Hippocampal formation (tissue), 2 donors: ENCODE data around the gene CACNA1I.

Experiments
- DNase-seq, 2 donors: peaks; one replicate each; lab custom pipeline; 2025; lab: John Stamatoyannopoulos, UW

The CACNA1I gene

DNA sequence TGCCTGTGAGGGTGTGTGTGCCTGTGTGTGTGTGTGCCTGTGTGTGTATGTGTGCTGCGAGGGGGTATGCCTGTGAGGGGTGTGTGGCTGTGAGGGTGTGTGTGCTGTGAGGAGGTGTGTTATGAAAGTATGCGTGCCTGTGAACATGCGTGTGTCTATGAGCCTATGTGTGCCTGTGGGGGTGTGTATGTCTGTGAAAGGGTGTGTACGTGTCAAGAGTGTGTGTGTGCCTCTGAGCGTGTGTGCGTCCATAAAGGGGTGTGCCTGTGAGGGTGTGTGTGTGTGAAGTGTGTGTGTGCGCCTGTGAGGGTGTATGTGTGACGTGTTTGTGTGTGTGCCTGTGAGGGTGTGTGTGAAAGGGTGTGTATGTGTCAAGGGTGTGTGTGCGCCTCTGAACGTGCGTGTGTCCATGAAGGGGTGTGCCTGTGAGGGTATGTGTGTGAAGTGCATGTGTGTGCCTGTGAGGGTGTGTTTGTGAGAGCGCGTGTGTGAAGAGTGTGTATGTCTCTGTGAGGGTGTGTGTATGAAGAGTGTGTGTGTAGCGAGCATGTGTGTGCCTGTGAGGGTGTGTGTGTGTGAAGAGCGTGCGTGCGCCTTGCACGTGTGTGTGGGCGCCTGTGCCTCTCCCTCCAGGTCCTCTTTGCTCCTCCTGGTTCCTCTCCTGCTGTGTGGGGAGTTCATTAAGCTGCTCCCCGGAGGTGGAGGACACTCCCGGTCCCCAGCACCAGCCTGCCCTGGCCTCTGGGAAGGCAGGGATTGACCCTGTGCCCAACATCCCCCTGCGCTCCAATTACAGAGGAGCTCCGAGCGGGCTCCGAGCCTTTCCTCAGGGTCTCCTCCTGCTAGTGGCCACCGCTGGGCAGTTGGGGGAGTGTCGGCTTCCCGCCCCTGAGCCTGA is 53.3 kb downstream of the CACNA1I start:
- no peak for DNase-seq

DNA sequence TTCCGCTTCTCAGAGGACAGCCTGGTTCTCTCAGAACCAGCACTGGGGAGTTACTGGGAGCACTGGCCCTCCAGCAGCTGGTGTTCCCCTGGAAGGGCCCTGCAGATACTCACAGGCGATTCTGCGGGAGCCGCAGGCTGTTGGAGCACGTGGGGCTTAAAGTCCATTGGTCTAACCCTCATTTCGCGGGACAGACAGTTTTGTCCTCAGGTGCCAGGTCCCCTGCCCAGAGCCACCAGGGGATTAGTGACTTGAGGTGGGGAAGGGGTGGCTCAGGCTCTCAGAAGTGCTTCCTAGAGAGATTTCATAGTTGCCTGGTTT is 53.9 kb downstream of the CACNA1I start:
- DNase-seq, result no peak

DNA sequence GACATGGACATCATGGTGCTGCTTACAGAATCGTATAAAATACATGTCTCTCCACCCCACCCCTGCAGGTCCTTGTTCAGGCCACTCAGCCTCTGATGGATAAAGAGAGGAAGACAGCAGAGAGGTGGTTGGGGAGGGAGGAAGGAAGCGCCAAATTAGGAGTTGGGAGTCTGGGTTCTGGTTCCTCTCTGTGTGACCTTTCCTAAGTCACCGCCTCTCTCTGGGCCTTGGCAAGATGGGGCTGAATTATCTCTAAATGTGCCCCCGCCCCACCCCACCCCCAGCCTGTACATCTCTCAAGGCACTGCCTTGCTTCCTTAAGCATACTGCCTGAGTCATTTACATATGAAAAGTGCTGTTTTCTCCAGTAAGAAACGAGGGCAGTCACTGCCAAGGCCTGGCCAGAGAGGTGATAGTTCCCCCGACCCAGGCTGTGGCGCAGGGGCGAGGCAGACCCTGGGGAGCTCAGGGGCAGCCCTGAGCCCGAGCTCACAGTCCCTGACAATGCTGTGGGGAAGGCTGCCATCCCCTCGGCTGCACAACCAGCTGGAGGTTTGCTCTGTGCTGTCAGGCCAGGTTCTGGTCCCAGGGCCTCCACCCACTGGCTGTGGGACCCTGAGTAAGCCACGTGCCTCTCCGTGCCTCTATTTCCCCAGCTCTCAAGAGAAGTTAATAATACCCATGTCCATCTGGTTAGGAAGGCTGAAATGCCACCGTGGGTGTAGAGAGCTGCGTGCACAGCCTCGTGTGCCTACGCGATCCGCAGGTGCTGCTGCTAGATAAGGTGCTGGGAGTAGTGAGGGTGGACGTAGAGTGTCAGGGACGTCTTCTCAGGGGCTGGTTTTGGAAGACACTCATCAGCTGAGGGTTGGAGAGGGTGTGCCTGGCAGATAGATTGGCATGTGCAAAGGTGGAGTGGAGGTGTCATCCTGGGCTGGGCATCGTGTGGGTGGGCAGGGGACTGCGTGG is 55.3 kb downstream of the CACNA1I start:
- DNase-seq, result no peak

- no peak for DNase-seq
Observed at GRCh38 chr22:39627208-39627607, 56.7 kb downstream of the CACNA1I start.

DNA sequence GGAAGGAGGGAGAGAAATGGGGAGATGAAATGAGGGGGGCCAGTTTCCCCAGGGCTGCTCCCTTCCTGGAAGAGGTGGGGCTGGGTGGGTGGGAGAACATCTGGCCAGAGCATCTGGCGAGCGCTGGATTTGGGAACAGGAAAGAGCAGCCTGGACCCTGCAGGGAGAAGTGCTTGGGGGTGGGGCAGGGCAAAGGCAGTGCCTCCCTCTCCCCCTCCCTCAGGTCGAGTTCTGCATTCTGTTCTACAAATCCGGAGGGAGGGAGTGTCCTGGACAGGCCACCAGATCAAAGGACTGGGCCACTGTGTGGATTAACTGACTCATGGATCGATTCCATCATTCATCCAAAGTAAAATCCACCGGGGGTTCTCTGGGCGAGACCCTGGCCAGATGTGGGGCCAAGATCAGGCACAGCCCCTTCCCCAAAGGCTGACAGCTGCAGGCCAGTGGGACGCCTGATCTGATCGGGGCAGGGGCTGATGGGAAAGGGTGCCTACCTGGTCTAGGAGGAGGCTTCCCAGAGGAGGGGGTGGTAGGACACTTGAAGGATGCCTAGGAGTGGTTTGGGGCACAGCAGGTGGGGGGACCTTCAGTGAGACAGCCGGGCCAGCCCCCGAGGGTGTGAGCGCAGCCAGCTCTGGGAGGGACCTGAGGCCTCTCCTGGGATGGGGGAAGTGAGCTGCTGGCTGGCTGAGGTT is 57.5 kb downstream of the CACNA1I start:
- DNase-seq, result no peak

DNA sequence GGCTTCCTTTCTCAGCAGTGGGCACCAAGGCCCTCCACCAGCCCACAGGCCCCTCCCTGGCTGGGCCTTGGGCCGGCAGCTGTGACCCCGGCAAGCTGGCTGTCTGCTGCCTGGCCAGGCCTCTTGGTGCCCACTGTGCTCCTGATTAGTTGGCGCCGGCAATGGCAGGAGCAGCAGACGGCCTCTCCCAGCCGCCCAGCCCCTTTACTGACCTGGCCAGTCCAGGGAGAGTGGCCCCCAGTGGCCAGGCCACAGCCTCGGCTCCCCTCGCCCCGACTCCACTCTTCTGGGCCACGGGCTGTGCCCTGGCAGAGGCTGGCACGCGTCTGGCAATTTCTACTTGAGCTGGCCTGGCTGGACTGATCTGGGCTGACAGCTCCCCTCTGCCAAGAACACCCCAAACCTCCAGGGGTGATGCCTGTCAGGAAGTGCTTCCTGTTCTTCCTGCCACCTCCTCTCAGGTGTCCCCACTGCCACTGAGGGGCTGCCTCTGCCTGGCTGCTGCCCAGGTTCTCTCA is 58.1 kb downstream of the CACNA1I start:
- no peak for DNase-seq

GRCh38 chr22:39629851-39630250 is 59.3 kb downstream of the CACNA1I start:
- no peak for DNase-seq

GRCh38 chr22:39630721-39631120 is 60.2 kb downstream of the CACNA1I start:
- DNase-seq, result no peak

GRCh38 chr22:39631381-39632286 is 61.1 kb downstream of the CACNA1I start:
- no peak for DNase-seq

DNA sequence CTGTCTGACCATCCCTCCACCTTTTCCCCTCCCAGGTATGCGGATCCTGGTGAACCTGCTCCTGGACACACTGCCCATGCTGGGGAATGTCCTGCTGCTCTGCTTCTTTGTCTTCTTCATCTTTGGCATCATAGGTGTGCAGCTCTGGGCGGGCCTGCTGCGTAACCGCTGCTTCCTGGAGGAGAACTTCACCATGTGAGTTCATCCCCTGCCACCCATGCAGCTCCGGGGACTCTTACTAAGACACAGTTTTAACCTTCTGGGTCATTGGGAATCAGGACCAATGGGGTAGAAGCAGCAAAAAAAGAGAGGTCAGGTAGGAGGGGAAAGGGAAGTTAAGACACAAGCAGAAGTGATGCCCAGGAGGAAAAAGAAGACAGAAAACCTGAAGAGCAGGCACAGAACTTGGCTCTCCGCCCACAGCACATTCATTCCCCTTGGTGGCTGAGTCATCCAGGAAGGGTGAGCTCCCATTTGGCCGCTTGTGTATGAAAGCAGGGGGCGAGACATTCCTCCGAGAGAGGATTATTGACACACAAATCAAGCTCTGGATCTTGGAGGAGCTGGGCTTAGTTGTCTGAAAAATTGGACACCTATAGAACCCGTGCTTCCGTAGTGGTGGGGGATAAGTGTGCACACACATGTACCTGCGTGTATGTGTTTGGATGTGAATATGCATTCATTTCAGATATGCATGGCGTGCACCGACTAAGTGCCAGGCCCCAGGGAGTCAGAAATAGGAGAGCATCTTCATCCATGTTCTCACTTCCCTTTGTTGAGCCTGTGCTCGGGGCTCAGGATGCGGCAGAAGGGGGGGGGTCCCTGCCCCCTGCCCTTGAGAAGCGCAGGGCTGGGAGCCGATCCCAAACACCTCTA is 64.2 kb downstream of the CACNA1I start:
- DNase-seq, result no peak

- no peak for DNase-seq
Observed at GRCh38 chr22:39635719-39636118, 65.2 kb downstream of the CACNA1I start.

- no peak for DNase-seq
Observed at GRCh38 chr22:39638958-39639357, 68.4 kb downstream of the CACNA1I start.

DNA sequence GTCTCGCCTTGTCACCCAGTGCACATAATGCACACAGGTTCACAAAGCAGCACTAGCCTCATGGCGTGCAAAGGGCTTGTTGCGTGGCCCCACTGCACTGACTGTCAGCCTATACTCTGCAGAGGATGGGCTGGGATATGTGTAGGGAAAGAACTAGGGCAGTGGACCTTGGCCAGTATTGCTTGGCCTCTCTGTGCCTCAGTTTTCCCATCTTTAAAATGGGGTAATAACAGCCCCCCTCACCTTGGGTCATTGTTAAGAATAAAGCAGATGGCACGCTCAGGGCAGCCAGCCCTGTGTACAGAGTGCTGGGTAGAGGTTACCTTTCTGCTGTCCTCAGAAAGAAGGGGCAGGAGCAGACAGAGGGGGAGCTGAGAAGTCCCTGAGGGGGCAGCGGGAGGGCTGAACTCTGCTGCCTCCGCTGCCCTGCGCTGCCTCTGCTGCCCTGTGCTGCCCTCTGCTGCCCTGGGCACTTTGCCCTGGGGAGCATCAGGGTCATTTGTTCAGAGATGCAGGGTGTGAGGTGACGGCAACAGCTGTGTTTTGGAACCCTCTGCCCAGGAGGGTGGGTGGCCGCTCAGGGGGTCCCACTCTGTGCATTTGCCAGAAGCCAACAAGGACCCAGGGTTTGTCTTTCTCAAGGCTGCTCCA is 71.2 kb downstream of the CACNA1I start:
- no peak for DNase-seq

GRCh38 chr22:39643311-39644083 is 72.9 kb downstream of the CACNA1I start:
- no peak for DNase-seq

GRCh38 chr22:39645532-39645931 is 75.0 kb downstream of the CACNA1I start:
- DNase-seq, result no peak

GRCh38 chr22:39646398-39647063 is 76.0 kb downstream of the CACNA1I start:
- DNase-seq, result no peak

DNA sequence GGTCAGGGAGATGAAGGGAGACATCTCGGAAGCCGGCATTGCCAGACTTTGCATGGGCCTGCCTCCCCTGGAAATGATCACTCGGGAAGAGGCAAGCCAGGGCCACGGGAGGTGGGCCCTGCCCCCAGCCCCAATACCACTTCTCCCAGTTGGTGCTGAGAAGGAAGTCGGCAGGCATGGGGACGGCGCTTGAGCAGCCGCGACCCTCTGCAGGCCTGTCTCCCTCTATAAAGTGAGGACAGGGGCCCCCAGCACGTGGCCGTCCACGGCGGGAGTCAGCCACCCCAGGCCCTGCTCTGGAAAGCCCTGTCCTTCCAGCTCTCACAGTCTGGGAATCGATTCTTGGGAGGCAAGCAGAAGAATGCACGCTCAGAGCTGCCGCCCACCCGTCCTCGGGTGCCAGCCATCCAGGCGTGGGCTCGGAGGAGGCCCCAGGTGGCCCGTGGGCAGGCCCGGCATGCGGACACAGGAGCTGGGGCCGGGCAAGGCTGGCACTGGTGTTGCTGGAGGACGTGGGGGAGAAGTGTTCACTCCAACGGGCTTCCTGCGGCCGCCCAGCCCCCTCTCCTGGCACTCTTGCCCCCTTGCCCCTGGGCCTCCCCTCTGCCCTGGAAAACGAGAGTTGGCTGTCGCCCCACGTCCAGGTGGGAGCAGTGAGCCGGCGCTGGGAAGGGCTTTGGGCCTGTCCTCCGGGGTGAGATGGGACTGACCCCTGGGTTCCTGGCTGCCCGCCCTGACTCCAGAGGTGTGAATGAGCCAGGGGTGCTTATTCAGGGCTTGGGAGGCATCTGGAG is 77.5 kb downstream of the CACNA1I start:
- peak in 1 of 2 donors; percentile 2 for DNase-seq
